ENCODE measurements around the gene SHISA7.

The SHISA7 gene

GRCh38 chr19:55466241-55466614 is 23.1 kb upstream of the SHISA7 start:
- H3K9me3 ChIP-seq (ENCODE audit: insufficient read depth, low read depth, low read length), result no peaks in the 10 kb centered on the region
- H3K4me3 ChIP-seq (ENCODE audit: low read length, poor library complexity, severe bottlenecking), result no peak overlapping the region
- no peaks in the 10 kb centered on the region for H3K9me2 ChIP-seq (replicated peaks; ENCODE audit: low read depth, low read length)
- H3F3A ChIP-seq (ENCODE audit: low read depth), result no peaks in the 10 kb centered on the region
- no peaks in the 10 kb centered on the region for H3K36me3 ChIP-seq (ENCODE audit: insufficient read depth, low read length)
- no peak overlapping the region for H2AFZ ChIP-seq (ENCODE audit: low read length)
- H3K4me1 ChIP-seq (ENCODE audit: insufficient read depth, low read length, poor library complexity, severe bottlenecking), result peaks cover 6% of the 10 kb centered on the region
- H3K4me2 ChIP-seq (ENCODE audit: low read depth, low read length, poor library complexity, severe bottlenecking), result no peak overlapping the region
- H4K20me1 ChIP-seq (ENCODE audit: insufficient read depth, low read length, poor library complexity, severe bottlenecking), result no peaks in the 10 kb centered on the region
- no peak overlapping the region for H3K9ac ChIP-seq (ENCODE audit: low read depth, low read length, poor library complexity, severe bottlenecking)
- peaks cover 1% of the 10 kb centered on the region for H3K27me3 ChIP-seq (ENCODE audit: insufficient read depth, low read length, poor library complexity, severe bottlenecking)
- H3K79me2 ChIP-seq (ENCODE audit: insufficient read depth, low read length), result peaks cover 1% of the 10 kb centered on the region
- TF ChIP-seq CTCF (conservative IDR thresholded peaks at IDR 0.05; ENCODE audit: low read length), result no peak
- TF ChIP-seq EZH2phosphoT487 (IDR thresholded peaks at IDR 0.05; ENCODE audit: borderline replicate concordance), result no peak

- no peak overlapping the region for H2AFZ ChIP-seq (ENCODE audit: low read length)
- H3K27me3 ChIP-seq (ENCODE audit: insufficient read depth, low read length, poor library complexity, severe bottlenecking), result peaks cover 3% of the 10 kb centered on the region
- no peak overlapping the region for H3K4me3 ChIP-seq (ENCODE audit: low read length, poor library complexity, severe bottlenecking)
- peaks cover 11% of the 10 kb centered on the region for H3K4me1 ChIP-seq (ENCODE audit: insufficient read depth, low read length, poor library complexity, severe bottlenecking)
- no peaks in the 10 kb centered on the region for H3K9me2 ChIP-seq (replicated peaks; ENCODE audit: low read depth, low read length)
- no peak overlapping the region for H3K4me2 ChIP-seq (ENCODE audit: low read depth, low read length, poor library complexity, severe bottlenecking)
- no peaks in the 10 kb centered on the region for H3K36me3 ChIP-seq (ENCODE audit: insufficient read depth, low read length)
- H3K79me2 ChIP-seq (ENCODE audit: insufficient read depth, low read length), result peaks cover 7% of the 10 kb centered on the region
- no peak overlapping the region for H3K9ac ChIP-seq (ENCODE audit: low read depth, low read length, poor library complexity, severe bottlenecking)
- TF ChIP-seq EZH2phosphoT487 (IDR thresholded peaks at IDR 0.05; ENCODE audit: borderline replicate concordance) (no peak), CTCF (conservative IDR thresholded peaks at IDR 0.05; ENCODE audit: low read length) (no peak)
- H3F3A ChIP-seq (ENCODE audit: low read depth), result no peaks in the 10 kb centered on the region
- peaks cover 2% of the 10 kb centered on the region for H4K20me1 ChIP-seq (ENCODE audit: insufficient read depth, low read length, poor library complexity, severe bottlenecking)
- no peaks in the 10 kb centered on the region for H3K9me3 ChIP-seq (ENCODE audit: insufficient read depth, low read depth, low read length)
Measured at GRCh38 chr19:55465460-55466240, 22.6 kb upstream of the SHISA7 start.

DNA sequence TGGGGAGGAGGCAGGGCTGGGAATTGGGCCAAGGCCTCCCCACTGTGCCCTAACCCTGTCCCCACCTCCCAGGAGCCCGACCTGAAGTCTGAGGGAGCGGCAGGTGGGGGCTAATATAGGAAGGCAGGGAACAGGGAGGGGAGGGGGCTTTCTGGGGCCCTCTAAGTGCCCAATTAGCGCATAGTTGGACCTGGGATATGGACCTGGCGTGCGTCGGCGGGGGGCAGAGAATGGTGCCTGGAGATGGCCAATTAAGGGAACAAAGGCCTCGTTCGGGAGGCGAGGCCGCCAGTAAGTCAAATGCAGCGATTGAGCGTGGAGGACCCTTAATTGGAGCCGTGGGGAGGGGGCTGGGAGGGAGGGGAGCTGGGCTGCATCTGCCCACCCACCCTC is 21.6 kb upstream of the SHISA7 start, which contains the start of gene C19orf85:
C19orf85 (minus strand) TSS at position 90 of the 393 bp plus-strand sequence. CDS start 197 bp downstream, outside the sequence.
- Histone ChIP-seq H3K9me2 (replicated peaks; ENCODE audit: low read depth, low read length) (no peaks in the 10 kb centered on the region), H3K4me2 (ENCODE audit: low read depth, low read length, poor library complexity, severe bottlenecking) (no peak within 1 kb of the TSS), H2AFZ (ENCODE audit: low read length) (no peak within 1 kb of the TSS), H3K4me3 (ENCODE audit: low read length, poor library complexity, severe bottlenecking) (no peak within 1 kb of the TSS), H3K36me3 (ENCODE audit: insufficient read depth, low read length) (no peaks in the 10 kb centered on the region), H3K4me1 (ENCODE audit: insufficient read depth, low read length, poor library complexity, severe bottlenecking) (peaks cover 21% of the 10 kb centered on the region), H3F3A (ENCODE audit: low read depth) (0 out of 2 replicates have a peak, but pooled peaks cover 3% of the 10 kb centered on the region), H3K9ac (ENCODE audit: low read depth, low read length, poor library complexity, severe bottlenecking) (no peak within 1 kb of the TSS), H3K79me2 (ENCODE audit: insufficient read depth, low read length) (peaks cover 17% of the 10 kb centered on the region), H3K27me3 (ENCODE audit: insufficient read depth, low read length, poor library complexity, severe bottlenecking) (peaks cover 3% of the 10 kb centered on the region), H3K9me3 (ENCODE audit: insufficient read depth, low read depth, low read length) (no peaks in the 10 kb centered on the region), H4K20me1 (ENCODE audit: insufficient read depth, low read length, poor library complexity, severe bottlenecking) (peaks cover 7% of the 10 kb centered on the region)
- TF ChIP-seq CTCF (conservative IDR thresholded peaks at IDR 0.05; ENCODE audit: low read length), result no peak
- no peak for TF ChIP-seq EZH2phosphoT487 (IDR thresholded peaks at IDR 0.05; ENCODE audit: borderline replicate concordance)
